PFSK-1 (cell line): ENCODE measurements around the gene RNF2.

Experiments
- FOXP2 ChIP-seq: optimal IDR thresholded peaks from 2 replicates; pipeline ENCODE3; 2011; ENCODE audit warnings: borderline replicate concordance, control low read depth, inconsistent platforms; ENCODE audit not compliant: insufficient read depth; ENCODE audit errors: extremely low read length, extremely low read depth
- POLR2AphosphoS5 ChIP-seq: IDR thresholded peaks from 2 replicates; pipeline ENCODE4 v1.6.1; 2012; ENCODE audit warnings: low read depth, mild to moderate bottlenecking, control low read depth, low read length, moderate library complexity
- SIN3A ChIP-seq: IDR thresholded peaks from 2 replicates; pipeline ENCODE4 v1.6.1; 2012; ENCODE audit warnings: mild to moderate bottlenecking, low read length, moderate library complexity, borderline replicate concordance; ENCODE audit not compliant: insufficient read depth
- TAF1 ChIP-seq: IDR thresholded peaks from 2 replicates; pipeline ENCODE4 v1.6.1; 2012; ENCODE audit warnings: low read length, control low read depth, borderline replicate concordance; ENCODE audit not compliant: insufficient read depth
- TF ChIP-seq, protein P1 (sequence below), 2 experiments: IDR thresholded peaks; 2 replicates each; pipeline versions ENCODE4 v1.6.1 to v1.8.0; 2011 to 2012; ENCODE audit warnings: low read depth in 2 of 2, low read length in 2 of 2, control low read depth in 1 of 2, inconsistent platforms in 1 of 2, mild to moderate bottlenecking in 1 of 2, moderate library complexity in 1 of 2; ENCODE audit not compliant: insufficient read depth in 1 of 2

DNA sequence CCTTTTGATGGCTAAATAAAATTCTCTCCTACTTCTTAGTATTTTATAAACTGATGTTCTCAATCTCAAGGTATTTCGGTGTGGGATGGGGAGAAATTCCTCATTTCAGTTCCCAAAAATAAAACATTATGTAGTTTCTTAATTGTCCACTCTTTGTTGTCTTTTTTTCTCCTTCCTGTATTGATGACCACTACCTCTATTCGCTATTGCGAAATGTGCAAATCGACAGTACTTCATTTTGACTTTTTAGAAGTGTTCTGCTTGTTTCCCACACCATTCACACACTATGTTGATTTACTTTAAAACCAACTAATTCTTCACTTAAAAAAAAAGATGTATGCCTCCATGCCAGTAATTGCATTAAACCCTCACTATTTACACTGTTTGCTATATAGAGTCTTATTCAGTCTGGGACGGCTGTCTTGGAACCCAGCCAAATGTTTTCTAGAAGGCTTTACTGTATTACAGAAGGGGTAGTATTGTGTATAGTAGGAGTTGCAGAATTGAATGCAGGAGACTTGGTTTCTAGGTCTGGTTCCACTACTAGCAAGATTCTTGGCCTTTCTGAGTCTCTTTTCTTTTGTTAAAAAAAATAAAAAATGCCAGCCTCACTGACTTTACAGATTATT is 5.6 kb downstream of the RNF2 start:
- no peak for TF ChIP-seq POLR2AphosphoS5
- TF ChIP-seq SIN3A: no peak
- TF ChIP-seq TAF1: no peak
- TF ChIP-seq, protein P1, sequence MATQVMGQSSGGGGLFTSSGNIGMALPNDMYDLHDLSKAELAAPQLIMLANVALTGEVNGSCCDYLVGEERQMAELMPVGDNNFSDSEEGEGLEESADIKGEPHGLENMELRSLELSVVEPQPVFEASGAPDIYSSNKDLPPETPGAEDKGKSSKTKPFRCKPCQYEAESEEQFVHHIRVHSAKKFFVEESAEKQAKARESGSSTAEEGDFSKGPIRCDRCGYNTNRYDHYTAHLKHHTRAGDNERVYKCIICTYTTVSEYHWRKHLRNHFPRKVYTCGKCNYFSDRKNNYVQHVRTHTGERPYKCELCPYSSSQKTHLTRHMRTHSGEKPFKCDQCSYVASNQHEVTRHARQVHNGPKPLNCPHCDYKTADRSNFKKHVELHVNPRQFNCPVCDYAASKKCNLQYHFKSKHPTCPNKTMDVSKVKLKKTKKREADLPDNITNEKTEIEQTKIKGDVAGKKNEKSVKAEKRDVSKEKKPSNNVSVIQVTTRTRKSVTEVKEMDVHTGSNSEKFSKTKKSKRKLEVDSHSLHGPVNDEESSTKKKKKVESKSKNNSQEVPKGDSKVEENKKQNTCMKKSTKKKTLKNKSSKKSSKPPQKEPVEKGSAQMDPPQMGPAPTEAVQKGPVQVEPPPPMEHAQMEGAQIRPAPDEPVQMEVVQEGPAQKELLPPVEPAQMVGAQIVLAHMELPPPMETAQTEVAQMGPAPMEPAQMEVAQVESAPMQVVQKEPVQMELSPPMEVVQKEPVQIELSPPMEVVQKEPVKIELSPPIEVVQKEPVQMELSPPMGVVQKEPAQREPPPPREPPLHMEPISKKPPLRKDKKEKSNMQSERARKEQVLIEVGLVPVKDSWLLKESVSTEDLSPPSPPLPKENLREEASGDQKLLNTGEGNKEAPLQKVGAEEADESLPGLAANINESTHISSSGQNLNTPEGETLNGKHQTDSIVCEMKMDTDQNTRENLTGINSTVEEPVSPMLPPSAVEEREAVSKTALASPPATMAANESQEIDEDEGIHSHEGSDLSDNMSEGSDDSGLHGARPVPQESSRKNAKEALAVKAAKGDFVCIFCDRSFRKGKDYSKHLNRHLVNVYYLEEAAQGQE (IDR thresholded peaks at IDR 0.05; ENCODE audit: insufficient read depth in 1 of 2, low read depth in 2 of 2, low read length in 2 of 2): no peak
- TF ChIP-seq FOXP2: no peak
